ENCODE measurements around the gene BARX1.

BARX1 gene

DNA sequence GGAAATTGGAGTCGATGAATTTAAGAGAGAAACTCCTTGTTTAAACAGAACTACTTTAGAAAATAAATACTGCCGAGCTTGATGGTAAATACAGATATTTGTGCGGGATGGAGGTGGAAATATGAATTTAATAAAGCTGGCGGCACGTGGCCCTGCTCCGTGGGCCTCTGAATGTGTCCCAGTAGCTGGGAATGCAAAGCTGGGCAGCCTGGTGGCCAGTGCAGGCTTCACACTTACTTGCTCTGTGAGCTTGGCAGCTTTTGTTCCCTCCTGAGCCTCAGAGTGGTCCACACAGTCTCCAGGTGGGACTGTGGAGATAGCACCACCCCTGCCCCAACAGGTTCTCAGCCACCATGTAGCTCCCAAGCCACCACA lies 45.9 kb downstream of the BARX1 start:
- Histone ChIP-seq H3K27ac (ENCODE audit: low read depth, low read length) (no peak overlapping the region), H4K20me1 (ENCODE audit: low read depth, low read length) (no peaks in the 10 kb centered on the region), H3K4me3 (ENCODE audit: insufficient read depth, low read length, poor library complexity, severe bottlenecking) (no peak overlapping the region), H3K36me3 (ENCODE audit: low read length) (no peaks in the 10 kb centered on the region), H2AFZ (ENCODE audit: low read depth, low read length, severe bottlenecking) (no peak overlapping the region), H3K4me2 (ENCODE audit: low read depth, low read length, poor library complexity, severe bottlenecking) (no peak overlapping the region), H3K9me3 (ENCODE audit: insufficient read depth, low read length) (no peaks in the 10 kb centered on the region), H3F3A (ENCODE audit: insufficient read depth) (no peaks in the 10 kb centered on the region), H3K27me3 (ENCODE audit: low read length) (no peaks in the 10 kb centered on the region), H3K9ac (ENCODE audit: low read length) (no peak overlapping the region), H3K9me2 (replicated peaks; ENCODE audit: insufficient read depth, low read length) (no peaks in the 10 kb centered on the region), H3K79me2 (ENCODE audit: insufficient read depth, low read length) (no peaks in the 10 kb centered on the region)
- TF ChIP-seq, protein P1, sequence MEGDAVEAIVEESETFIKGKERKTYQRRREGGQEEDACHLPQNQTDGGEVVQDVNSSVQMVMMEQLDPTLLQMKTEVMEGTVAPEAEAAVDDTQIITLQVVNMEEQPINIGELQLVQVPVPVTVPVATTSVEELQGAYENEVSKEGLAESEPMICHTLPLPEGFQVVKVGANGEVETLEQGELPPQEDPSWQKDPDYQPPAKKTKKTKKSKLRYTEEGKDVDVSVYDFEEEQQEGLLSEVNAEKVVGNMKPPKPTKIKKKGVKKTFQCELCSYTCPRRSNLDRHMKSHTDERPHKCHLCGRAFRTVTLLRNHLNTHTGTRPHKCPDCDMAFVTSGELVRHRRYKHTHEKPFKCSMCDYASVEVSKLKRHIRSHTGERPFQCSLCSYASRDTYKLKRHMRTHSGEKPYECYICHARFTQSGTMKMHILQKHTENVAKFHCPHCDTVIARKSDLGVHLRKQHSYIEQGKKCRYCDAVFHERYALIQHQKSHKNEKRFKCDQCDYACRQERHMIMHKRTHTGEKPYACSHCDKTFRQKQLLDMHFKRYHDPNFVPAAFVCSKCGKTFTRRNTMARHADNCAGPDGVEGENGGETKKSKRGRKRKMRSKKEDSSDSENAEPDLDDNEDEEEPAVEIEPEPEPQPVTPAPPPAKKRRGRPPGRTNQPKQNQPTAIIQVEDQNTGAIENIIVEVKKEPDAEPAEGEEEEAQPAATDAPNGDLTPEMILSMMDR (IDR thresholded peaks at IDR 0.05; ENCODE audit: insufficient read depth, low read length, poor library complexity, severe bottlenecking) = no peak
- no peak for TF ChIP-seq EZH2phosphoT487 (conservative IDR thresholded peaks at IDR 0.05; ENCODE audit: low read length)

DNA sequence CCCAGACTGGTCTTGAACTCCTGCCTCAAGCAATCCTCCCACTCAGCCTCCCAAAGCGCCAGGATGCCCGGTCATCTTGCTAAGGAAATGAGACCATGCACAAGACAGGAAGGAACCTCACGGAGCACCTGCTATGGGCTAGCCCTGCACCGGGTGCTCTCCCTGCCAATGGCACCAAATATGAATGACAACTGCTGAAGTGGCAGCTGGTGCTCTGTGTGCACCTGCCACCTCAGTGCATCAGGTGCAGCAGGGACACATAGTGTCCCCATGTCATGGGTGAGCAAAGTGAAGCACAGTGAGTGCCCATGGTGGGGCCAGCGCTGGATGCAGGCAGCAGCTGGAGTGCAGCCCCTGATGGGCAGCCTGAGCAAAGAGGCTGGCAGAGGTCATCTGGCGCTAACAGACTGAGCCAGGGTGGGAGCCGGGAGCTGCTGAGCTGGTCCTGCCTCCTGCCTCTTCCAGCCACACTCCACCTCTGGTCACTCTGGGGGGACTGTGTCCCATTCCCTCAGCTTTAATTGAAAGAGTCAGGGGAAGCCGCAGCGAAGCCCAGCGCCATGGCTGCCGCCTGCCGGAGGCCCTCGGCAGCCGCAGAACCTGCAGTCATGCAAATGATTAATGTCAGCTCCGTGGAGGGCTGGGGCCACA lies 46.4 kb downstream of the BARX1 start:
- no peaks in the 10 kb centered on the region for H3K9me3 ChIP-seq (ENCODE audit: insufficient read depth, low read length)
- H3K79me2 ChIP-seq (ENCODE audit: insufficient read depth, low read length) = no peaks in the 10 kb centered on the region
- no peak overlapping the region for H3K4me2 ChIP-seq (ENCODE audit: low read depth, low read length, poor library complexity, severe bottlenecking)
- H4K20me1 ChIP-seq (ENCODE audit: low read depth, low read length) = no peaks in the 10 kb centered on the region
- H3K9me2 ChIP-seq (replicated peaks; ENCODE audit: insufficient read depth, low read length) = no peaks in the 10 kb centered on the region
- no peak overlapping the region for H2AFZ ChIP-seq (ENCODE audit: low read depth, low read length, severe bottlenecking)
- no peak for TF ChIP-seq EZH2phosphoT487 (conservative IDR thresholded peaks at IDR 0.05; ENCODE audit: low read length)
- TF ChIP-seq, protein P1 (IDR thresholded peaks at IDR 0.05; ENCODE audit: insufficient read depth, low read length, poor library complexity, severe bottlenecking) = no peak
- no peak overlapping the region for H3K27ac ChIP-seq (ENCODE audit: low read depth, low read length)
- H3K36me3 ChIP-seq (ENCODE audit: low read length) = no peaks in the 10 kb centered on the region
- no peak overlapping the region for H3K4me3 ChIP-seq (ENCODE audit: insufficient read depth, low read length, poor library complexity, severe bottlenecking)
- no peaks in the 10 kb centered on the region for H3K27me3 ChIP-seq (ENCODE audit: low read length)
- H3F3A ChIP-seq (ENCODE audit: insufficient read depth) = no peaks in the 10 kb centered on the region
- no peak overlapping the region for H3K9ac ChIP-seq (ENCODE audit: low read length)

DNA sequence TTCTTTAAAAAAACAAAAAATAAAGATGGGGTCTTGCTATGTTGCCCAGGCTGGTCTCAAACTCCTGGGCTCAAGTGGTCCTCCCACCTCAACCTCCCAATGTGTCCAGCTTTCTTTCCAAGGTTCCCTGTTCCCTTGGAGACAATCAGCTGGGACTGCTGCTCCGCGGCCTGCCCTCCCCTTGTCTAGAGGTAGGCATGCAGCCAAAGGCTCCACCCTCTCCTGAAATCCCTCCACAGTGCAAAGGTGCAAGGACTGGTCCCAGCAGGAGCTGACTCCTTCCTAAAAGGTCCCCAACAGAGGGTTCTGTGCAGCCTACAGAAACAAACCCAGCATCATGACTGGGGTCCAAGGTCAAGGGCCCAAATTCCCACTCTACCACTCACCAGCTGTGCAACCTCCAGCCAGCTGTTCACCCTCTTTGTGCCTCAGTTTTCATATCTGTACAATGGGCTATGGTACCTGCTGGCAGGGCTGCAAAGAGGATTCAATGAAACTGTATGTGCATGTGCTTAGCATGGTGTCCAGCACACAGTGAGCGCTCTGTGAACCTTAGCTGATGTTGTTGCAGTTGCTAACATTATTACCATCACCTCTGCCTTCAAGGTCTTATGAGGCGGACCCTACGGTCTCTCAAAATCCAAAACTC lies 47.5 kb downstream of the BARX1 start:
- no peaks in the 10 kb centered on the region for H3F3A ChIP-seq (ENCODE audit: insufficient read depth)
- H3K9ac ChIP-seq (ENCODE audit: low read length) = no peak overlapping the region
- H3K79me2 ChIP-seq (ENCODE audit: insufficient read depth, low read length) = no peaks in the 10 kb centered on the region
- no peak overlapping the region for H3K4me3 ChIP-seq (ENCODE audit: insufficient read depth, low read length, poor library complexity, severe bottlenecking)
- no peaks in the 10 kb centered on the region for H3K9me2 ChIP-seq (replicated peaks; ENCODE audit: insufficient read depth, low read length)
- H4K20me1 ChIP-seq (ENCODE audit: low read depth, low read length) = no peaks in the 10 kb centered on the region
- no peak overlapping the region for H3K27ac ChIP-seq (ENCODE audit: low read depth, low read length)
- no peaks in the 10 kb centered on the region for H3K9me3 ChIP-seq (ENCODE audit: insufficient read depth, low read length)
- no peaks in the 10 kb centered on the region for H3K27me3 ChIP-seq (ENCODE audit: low read length)
- TF ChIP-seq, protein P1 (IDR thresholded peaks at IDR 0.05; ENCODE audit: insufficient read depth, low read length, poor library complexity, severe bottlenecking) = no peak
- TF ChIP-seq EZH2phosphoT487 (conservative IDR thresholded peaks at IDR 0.05; ENCODE audit: low read length) = no peak
- H3K36me3 ChIP-seq (ENCODE audit: low read length) = no peaks in the 10 kb centered on the region
- no peak overlapping the region for H3K4me2 ChIP-seq (ENCODE audit: low read depth, low read length, poor library complexity, severe bottlenecking)
- no peak overlapping the region for H2AFZ ChIP-seq (ENCODE audit: low read depth, low read length, severe bottlenecking)
